Osteocyte (in vitro differentiated cells): ENCODE data around the gene HSH2D. TPM values are rescaled to one million over a fixed set of nuclear protein-coding genes. Genes with fewer than 3 reads are reported as not detected.

Experiments
- DNase-seq: peaks from one replicate; pipeline ENCODE4 v3.0.0; 2021; ENCODE audit warnings: mixed read lengths; ENCODE audit not compliant: unreplicated experiment; ENCODE audit errors: extremely low spot score
- H3K27ac Mint-ChIP-seq: one replicate; pipeline ENCODE4 v1.8.0; 2021; ENCODE audit warnings: mild to moderate bottlenecking, mixed read lengths; ENCODE audit not compliant: unreplicated experiment
- H3K27me3 Mint-ChIP-seq: one replicate; pipeline ENCODE4 v1.8.0; 2021; ENCODE audit warnings: mixed read lengths; ENCODE audit not compliant: unreplicated experiment
- H3K36me3 Mint-ChIP-seq: one replicate; pipeline ENCODE4 v1.8.0; 2021; ENCODE audit warnings: mixed read lengths; ENCODE audit not compliant: unreplicated experiment
- H3K4me1 Mint-ChIP-seq: one replicate; pipeline ENCODE4 v1.8.0; 2021; ENCODE audit warnings: mixed read lengths; ENCODE audit not compliant: unreplicated experiment
- H3K4me3 Mint-ChIP-seq: one replicate; pipeline ENCODE4 v1.8.0; 2021; ENCODE audit warnings: mild to moderate bottlenecking, moderate library complexity, mixed read lengths; ENCODE audit not compliant: unreplicated experiment
- H3K9me3 Mint-ChIP-seq: one replicate; pipeline ENCODE4 v1.8.0; 2021; ENCODE audit warnings: mixed read lengths; ENCODE audit not compliant: unreplicated experiment
- total RNA-seq: library from RNA; stranded (reverse); gene quantifications from 2 replicates; pipeline ENCODE4 v1.2.1, GENCODE V29; 2021
- TF ChIP-seq, protein P1 (sequence below): fragments of 200-600 bp; sonication (generic); IDR thresholded peaks from 2 replicates; pipeline ENCODE4 v1.5.0; 2021; ENCODE audit warnings: antibody characterized with exemption, mild to moderate bottlenecking, moderate library complexity

HSH2D gene
- total RNA-seq, 1 donor from 2014 or later, result not detected

DNA sequence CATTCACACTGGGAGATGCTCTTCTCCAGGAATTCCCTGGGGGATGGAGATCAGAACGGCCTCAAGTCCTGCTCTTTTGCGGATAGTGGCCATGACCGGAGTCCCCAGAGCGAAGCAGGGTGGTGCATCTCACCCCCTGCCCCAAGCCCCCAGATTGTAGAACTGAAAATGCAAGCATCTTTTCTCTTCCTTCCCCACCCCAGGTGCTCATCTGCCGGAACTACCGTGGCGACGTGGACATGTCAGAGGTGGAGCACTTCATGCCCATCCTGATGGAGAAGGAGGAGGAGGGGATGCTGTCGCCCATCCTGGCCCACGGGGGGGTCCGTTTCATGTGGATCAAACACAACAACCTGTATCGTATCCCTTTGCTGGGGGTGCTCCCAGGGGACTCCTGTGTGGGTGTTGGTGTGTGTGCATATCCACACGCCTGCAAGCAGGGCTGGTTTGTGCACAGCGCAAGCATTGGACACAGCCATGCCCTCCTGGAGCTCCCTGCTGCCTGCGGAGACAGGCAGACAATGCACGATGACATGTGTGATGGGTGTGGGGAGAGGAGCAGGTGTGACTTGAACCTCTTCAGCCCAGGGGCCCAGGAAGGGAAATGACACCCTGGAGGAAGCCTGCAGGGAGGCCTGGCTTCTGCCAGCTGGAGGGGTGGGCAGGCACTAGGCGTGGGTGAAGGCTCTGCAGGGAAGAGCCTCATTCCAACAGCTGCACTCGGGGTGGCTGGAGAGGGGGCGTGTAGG is 59.9 kb downstream of the HSH2D start:
- no peaks in the 10 kb centered on the region for H3K9me3 Mint-ChIP-seq
- no peak for DNase-seq
- peaks cover 25% of the 10 kb centered on the region for H3K36me3 Mint-ChIP-seq
- H3K27me3 Mint-ChIP-seq, result no peaks in the 10 kb centered on the region
- H3K4me1 Mint-ChIP-seq, result peaks cover 16% of the 10 kb centered on the region
- TF ChIP-seq, protein P1, sequence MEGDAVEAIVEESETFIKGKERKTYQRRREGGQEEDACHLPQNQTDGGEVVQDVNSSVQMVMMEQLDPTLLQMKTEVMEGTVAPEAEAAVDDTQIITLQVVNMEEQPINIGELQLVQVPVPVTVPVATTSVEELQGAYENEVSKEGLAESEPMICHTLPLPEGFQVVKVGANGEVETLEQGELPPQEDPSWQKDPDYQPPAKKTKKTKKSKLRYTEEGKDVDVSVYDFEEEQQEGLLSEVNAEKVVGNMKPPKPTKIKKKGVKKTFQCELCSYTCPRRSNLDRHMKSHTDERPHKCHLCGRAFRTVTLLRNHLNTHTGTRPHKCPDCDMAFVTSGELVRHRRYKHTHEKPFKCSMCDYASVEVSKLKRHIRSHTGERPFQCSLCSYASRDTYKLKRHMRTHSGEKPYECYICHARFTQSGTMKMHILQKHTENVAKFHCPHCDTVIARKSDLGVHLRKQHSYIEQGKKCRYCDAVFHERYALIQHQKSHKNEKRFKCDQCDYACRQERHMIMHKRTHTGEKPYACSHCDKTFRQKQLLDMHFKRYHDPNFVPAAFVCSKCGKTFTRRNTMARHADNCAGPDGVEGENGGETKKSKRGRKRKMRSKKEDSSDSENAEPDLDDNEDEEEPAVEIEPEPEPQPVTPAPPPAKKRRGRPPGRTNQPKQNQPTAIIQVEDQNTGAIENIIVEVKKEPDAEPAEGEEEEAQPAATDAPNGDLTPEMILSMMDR, result no peak
- no peak overlapping the region for H3K27ac Mint-ChIP-seq
- no peak overlapping the region for H3K4me3 Mint-ChIP-seq

DNA sequence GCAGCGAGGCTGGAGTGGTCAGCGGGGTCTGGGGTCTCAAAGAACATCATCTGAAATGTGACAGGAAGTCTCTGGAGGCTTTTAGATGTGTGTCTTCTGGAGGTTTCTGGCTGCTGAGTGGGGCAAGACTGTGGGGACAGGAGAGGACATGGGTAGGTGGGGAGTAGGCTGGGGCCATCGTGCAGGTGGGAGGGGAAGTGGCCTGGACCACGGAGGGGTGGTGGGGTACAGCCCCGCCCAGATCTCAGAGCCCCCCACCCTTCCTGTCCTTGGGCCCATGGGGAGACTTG is 60.5 kb downstream of the HSH2D start:
- Mint-ChIP-seq H3K27me3 (no peaks in the 10 kb centered on the region), H3K4me3 (no peak overlapping the region), H3K27ac (no peak overlapping the region), H3K36me3 (peaks cover 29% of the 10 kb centered on the region), H3K9me3 (no peaks in the 10 kb centered on the region), H3K4me1 (peaks cover 11% of the 10 kb centered on the region)
- no peak for DNase-seq
- TF ChIP-seq, protein P1, result no peak

DNA sequence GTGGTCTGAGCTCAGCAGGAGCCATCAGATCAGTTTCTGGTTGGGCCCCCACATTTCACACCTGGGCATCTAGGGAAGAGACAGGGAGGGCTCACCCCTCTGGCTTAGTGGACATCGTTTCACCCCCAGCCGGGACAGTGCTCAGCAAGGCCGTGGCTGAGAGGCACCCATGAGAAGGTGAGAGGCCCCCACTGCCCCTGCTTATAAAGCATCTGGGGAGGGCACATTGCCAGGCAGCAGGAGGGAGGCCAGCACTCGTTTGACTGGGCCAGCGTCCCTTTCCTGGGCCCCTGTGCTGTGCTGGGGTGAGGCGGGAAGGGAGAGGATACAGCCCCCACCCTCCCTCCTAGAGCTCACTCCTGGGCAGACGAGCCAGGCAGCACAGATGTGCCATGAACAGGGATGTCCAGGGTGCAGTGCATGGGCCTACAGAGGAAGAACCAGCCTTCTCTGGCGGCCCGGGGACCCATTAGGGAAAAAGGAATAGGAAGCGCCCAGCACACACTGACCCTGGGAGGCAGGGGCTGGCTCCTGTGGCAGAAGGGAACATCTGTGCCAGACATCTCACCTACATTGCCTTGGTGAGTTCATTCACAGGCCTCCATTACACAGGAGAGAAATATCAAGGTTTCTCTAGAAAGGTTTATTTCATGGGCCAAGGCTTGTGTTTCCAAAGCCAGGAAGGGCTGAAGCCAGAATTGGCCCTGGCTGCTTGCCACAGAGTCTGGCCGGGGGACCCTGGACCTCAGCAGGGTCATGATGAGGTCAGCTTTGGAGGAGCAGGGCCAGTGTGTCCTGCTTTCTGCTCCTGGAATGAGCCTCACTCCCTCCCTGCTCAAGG is 61.9 kb downstream of the HSH2D start:
- TF ChIP-seq, protein P1, result no peak
- no peaks in the 10 kb centered on the region for H3K27me3 Mint-ChIP-seq
- peaks cover 4% of the 10 kb centered on the region for H3K4me1 Mint-ChIP-seq
- no peak for DNase-seq
- H3K9me3 Mint-ChIP-seq, result no peaks in the 10 kb centered on the region
- no peak overlapping the region for H3K4me3 Mint-ChIP-seq
- no peak overlapping the region for H3K27ac Mint-ChIP-seq
- peaks cover 43% of the 10 kb centered on the region for H3K36me3 Mint-ChIP-seq

DNA sequence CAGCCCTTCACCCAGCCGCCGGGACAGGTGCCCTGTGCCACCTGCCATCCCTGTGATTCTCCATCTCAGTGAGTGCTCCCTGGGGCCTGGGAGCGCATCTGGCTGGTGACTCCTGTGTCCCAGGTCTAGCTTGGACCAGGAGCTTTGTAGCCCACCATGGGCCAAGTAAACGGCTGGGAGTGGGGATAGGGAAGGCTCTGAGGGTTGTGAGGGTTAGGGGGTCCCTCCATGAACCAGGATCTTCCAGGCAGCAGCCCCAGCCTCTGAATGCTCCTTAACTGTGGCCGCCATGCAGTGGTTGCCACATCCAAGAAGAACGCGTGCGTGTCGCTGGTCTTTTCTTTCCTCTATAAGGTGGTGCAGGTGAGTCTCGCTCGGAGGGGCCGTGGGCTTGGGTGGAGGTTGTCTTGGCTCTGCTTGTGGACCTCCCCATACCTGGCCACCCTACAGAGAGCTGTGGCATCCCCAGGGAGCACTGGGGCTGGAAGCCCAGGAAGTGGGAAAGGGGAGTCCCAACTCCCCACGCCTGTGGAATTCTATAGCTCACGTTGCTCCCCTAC is 62.6 kb downstream of the HSH2D start:
- H3K4me3 Mint-ChIP-seq, result no peak overlapping the region
- TF ChIP-seq, protein P1, result no peak
- H3K27me3 Mint-ChIP-seq, result no peaks in the 10 kb centered on the region
- DNase-seq, result no peak
- peaks cover 1% of the 10 kb centered on the region for H3K4me1 Mint-ChIP-seq
- no peaks in the 10 kb centered on the region for H3K9me3 Mint-ChIP-seq
- peaks cover 43% of the 10 kb centered on the region for H3K36me3 Mint-ChIP-seq
- H3K27ac Mint-ChIP-seq, result no peak overlapping the region

DNA sequence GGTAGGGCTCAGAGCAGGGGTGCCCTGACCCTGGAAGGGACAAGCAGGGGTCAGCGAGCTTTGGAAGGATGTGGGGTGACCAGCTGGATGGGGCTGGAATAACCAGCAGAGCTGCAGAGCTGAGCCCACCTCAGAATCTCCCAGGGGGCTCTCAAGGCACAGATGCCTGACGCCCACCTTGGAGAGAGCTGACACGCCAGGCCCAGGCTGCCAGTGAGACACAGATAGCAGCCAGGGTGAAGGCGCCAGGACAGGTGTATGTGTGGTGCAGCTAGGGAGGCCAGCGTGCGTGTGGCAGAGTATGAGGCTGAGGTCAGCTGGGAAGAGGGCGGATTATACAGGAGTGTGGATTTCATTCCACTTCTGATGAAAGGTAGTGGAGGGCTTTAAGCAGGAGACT is 63.2 kb downstream of the HSH2D start:
- DNase-seq, result no peak
- TF ChIP-seq, protein P1, result no peak
- no peaks in the 10 kb centered on the region for H3K4me1 Mint-ChIP-seq
- H3K9me3 Mint-ChIP-seq, result no peaks in the 10 kb centered on the region
- no peaks in the 10 kb centered on the region for H3K27me3 Mint-ChIP-seq
- no peak overlapping the region for H3K27ac Mint-ChIP-seq
- peaks cover 46% of the 10 kb centered on the region for H3K36me3 Mint-ChIP-seq
- H3K4me3 Mint-ChIP-seq, result no peak overlapping the region
